HG02642 (cell line): ENCODE results near the gene CENPH.
"Not testable (repeated sequence)": the region's sequence is repeated elsewhere in the genome, so short reads cannot be mapped to it uniquely, and the experiment has no call there.

Source experiments
- ATAC-seq: cut with Tn5 transposase; IDR thresholded peaks from one replicate; pipeline ENCODE4 v1.9.1; 2021; ENCODE audit warnings: mild to moderate bottlenecking; ENCODE audit not compliant: unreplicated experiment, poor library complexity

The CENPH gene

GRCh38 chr5:69242215-69242927, 53.0 kb downstream of the CENPH start:
- ATAC-seq, result no peak

GRCh38 chr5:69245031-69245430, 55.6 kb downstream of the CENPH start:
- ATAC-seq, result no peak

- no peak for ATAC-seq
Observed at GRCh38 chr5:69248019-69248418, 58.6 kb downstream of the CENPH start.

GRCh38 chr5:69250593-69250992, 61.2 kb downstream of the CENPH start:
- no peak for ATAC-seq

- ATAC-seq, result no peak
Observed at GRCh38 chr5:69252437-69252836, 63.1 kb downstream of the CENPH start.

GRCh38 chr5:69255940-69256339, 66.6 kb downstream of the CENPH start:
- ATAC-seq, result not testable (repeated sequence)

- no peak for ATAC-seq
Observed at GRCh38 chr5:69257577-69257976, 68.2 kb downstream of the CENPH start.
